C4-2B (cell line): ENCODE measurements around the gene ENPP7.

Experiments
- ZFX ChIP-seq: fragments of 450-650 bp; IDR thresholded peaks from 2 replicates; pipeline ENCODE4 v1.6.1; 2017
- TF ChIP-seq, protein P1 (sequence below): fragments of 450-650 bp; conservative IDR thresholded peaks from 2 replicates; pipeline ENCODE4 v1.5.1; 2017; ENCODE audit warnings: mild to moderate bottlenecking

DNA sequence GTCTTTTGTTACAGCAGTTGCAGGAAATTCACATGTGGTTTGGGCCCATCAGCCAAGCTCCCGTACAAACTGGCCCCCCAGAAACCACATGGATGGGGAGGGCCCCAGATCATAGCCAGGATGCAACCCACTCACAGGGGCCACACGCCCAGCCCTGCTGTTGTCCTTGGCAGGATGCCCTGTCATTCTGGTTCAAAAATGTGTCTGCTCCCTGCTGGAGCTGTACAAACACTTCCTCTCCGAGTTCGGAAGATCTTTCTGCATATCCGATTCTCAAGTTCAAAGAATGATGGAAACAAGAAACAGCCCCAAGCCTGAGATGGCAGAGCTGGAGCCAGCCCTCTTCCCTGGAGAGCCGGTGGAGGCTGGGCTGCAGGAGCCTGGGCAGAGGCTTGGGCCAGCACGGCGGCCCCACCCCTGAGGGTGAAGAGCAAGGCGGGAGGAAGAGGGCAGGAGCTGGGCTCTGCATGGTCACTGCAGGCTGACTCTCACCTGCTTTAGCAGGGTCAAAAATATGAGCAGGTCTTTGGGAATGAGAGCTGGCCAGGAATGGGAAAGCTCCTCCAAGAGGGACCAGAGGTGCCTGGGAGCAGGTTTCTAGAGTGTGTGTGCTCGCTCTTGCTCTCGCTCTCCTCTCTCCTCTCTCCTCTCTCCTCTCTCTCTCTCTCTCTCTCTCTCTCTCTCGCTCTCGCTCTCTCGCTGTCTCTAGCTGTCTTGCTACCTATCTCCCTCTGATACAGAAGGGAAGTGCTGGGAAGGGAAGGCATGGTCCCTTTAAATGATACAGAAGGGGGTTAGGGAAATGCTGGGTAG is 34.7 kb upstream of the ENPP7 start:
- TF ChIP-seq, protein P1, sequence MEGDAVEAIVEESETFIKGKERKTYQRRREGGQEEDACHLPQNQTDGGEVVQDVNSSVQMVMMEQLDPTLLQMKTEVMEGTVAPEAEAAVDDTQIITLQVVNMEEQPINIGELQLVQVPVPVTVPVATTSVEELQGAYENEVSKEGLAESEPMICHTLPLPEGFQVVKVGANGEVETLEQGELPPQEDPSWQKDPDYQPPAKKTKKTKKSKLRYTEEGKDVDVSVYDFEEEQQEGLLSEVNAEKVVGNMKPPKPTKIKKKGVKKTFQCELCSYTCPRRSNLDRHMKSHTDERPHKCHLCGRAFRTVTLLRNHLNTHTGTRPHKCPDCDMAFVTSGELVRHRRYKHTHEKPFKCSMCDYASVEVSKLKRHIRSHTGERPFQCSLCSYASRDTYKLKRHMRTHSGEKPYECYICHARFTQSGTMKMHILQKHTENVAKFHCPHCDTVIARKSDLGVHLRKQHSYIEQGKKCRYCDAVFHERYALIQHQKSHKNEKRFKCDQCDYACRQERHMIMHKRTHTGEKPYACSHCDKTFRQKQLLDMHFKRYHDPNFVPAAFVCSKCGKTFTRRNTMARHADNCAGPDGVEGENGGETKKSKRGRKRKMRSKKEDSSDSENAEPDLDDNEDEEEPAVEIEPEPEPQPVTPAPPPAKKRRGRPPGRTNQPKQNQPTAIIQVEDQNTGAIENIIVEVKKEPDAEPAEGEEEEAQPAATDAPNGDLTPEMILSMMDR = no peak
- TF ChIP-seq ZFX = no peak
